CD4-positive, alpha-beta T cell treated with Interleukin-21 for 1 hour (primary cell): ENCODE data around the gene AKR1C3.
"Not testable (repeated sequence)": the region's sequence is repeated elsewhere in the genome, so short reads cannot be mapped to it uniquely, and the experiment has no call there.

Experiments
- DNase-seq: peaks from one replicate; pipeline ENCODE4 v3.0.0-alpha.2; 2020

Gene AKR1C3

GRCh38 chr10:5089865-5090264, 4.3 kb upstream of the AKR1C3 start:
- DNase-seq: peak; percentile 37

GRCh38 chr10:5090551-5090950, 3.7 kb upstream of the AKR1C3 start:
- no peak for DNase-seq

- DNase-seq: no peak
Measured at GRCh38 chr10:5091196-5091595, 3.0 kb upstream of the AKR1C3 start.

- no peak for DNase-seq
Measured at GRCh38 chr10:5092375-5092774, 1.8 kb upstream of the AKR1C3 start.

- DNase-seq: no peak
Measured at GRCh38 chr10:5092848-5093790, 1.1 kb upstream of the AKR1C3 start.

GRCh38 chr10:5095687-5096086, 1.5 kb downstream of the AKR1C3 start:
- DNase-seq: no peak

- DNase-seq: no peak
Measured at GRCh38 chr10:5096108-5096507, 1.9 kb downstream of the AKR1C3 start.

GRCh38 chr10:5102479-5102878, 8.3 kb downstream of the AKR1C3 start:
- DNase-seq: not testable (repeated sequence)

GRCh38 chr10:5103481-5103880, 9.3 kb downstream of the AKR1C3 start:
- DNase-seq: no peak

GRCh38 chr10:5105626-5106025, 11.4 kb downstream of the AKR1C3 start:
- DNase-seq: no peak

GRCh38 chr10:5106553-5106952, 12.3 kb downstream of the AKR1C3 start:
- no peak for DNase-seq

- DNase-seq: no peak
Measured at GRCh38 chr10:5107860-5108526, 13.8 kb downstream of the AKR1C3 start.

- DNase-seq: no peak
Measured at GRCh38 chr10:5108658-5109416, 14.6 kb downstream of the AKR1C3 start.

- not testable (repeated sequence) for DNase-seq
Measured at GRCh38 chr10:5109861-5110260, 15.6 kb downstream of the AKR1C3 start.

- no peak for DNase-seq
Measured at GRCh38 chr10:5116621-5117020, 22.4 kb downstream of the AKR1C3 start.

- DNase-seq: no peak
Measured at GRCh38 chr10:5117026-5117425, 22.8 kb downstream of the AKR1C3 start.

GRCh38 chr10:5119997-5120396, 25.8 kb downstream of the AKR1C3 start:
- DNase-seq: not testable (repeated sequence)

- no peak for DNase-seq
Measured at GRCh38 chr10:5123886-5124285, 29.7 kb downstream of the AKR1C3 start.

- DNase-seq: no peak
Measured at GRCh38 chr10:5125315-5126044, 31.3 kb downstream of the AKR1C3 start.

GRCh38 chr10:5135581-5135980, 41.4 kb downstream of the AKR1C3 start:
- DNase-seq: no peak

GRCh38 chr10:5136468-5137087, 42.4 kb downstream of the AKR1C3 start:
- DNase-seq: no peak

GRCh38 chr10:5137699-5138098, 43.5 kb downstream of the AKR1C3 start:
- not testable (repeated sequence) for DNase-seq
